ENCODE measurements around the gene SCN11A. TPM values are rescaled to one million over a fixed set of nuclear protein-coding genes. Genes with fewer than 3 reads are reported as not detected.

SCN11A gene
- total RNA-seq, 2 donors from 2014 or later: 0.05 to 0.61 TPM

DNA sequence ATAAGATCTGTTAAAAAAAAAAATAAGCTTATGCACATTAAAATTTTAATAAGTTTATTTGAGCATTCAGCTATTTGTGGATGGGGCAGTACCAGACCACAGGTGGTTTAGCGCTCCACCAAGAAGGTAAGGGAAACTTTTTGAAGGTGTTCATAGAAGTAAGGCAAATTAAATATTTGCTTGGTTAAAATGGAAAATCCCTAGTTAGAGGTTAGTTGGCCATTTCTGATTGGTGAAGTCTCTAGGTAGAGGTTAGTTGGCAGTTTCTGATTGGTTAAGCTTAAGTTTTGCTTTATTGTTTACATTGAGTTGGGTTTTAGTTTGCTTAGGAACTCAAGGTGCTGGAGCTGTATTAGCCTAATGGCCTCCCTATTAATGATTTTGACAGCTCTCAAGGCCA, 30.7 kb downstream of the SCN11A start:
- no peak for DNase-seq
- Histone ChIP-seq H3K36me3 (no peaks in the 10 kb centered on the region), H3K4me1 (no peaks in the 10 kb centered on the region), H3K9me3 (no peaks in the 10 kb centered on the region), H3K27me3 (no peaks in the 10 kb centered on the region), H3K27ac (no peak overlapping the region), H3K4me3 (no peak overlapping the region), H3K9ac (ENCODE audit: low read depth in 2 of 2, low read length in 2 of 2) (no peak overlapping the region)
- intact Hi-C loops (cut with DNase I): no loop called here
- TF ChIP-seq, protein P1, sequence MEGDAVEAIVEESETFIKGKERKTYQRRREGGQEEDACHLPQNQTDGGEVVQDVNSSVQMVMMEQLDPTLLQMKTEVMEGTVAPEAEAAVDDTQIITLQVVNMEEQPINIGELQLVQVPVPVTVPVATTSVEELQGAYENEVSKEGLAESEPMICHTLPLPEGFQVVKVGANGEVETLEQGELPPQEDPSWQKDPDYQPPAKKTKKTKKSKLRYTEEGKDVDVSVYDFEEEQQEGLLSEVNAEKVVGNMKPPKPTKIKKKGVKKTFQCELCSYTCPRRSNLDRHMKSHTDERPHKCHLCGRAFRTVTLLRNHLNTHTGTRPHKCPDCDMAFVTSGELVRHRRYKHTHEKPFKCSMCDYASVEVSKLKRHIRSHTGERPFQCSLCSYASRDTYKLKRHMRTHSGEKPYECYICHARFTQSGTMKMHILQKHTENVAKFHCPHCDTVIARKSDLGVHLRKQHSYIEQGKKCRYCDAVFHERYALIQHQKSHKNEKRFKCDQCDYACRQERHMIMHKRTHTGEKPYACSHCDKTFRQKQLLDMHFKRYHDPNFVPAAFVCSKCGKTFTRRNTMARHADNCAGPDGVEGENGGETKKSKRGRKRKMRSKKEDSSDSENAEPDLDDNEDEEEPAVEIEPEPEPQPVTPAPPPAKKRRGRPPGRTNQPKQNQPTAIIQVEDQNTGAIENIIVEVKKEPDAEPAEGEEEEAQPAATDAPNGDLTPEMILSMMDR (IDR thresholded peaks at IDR 0.05): no peak

DNA sequence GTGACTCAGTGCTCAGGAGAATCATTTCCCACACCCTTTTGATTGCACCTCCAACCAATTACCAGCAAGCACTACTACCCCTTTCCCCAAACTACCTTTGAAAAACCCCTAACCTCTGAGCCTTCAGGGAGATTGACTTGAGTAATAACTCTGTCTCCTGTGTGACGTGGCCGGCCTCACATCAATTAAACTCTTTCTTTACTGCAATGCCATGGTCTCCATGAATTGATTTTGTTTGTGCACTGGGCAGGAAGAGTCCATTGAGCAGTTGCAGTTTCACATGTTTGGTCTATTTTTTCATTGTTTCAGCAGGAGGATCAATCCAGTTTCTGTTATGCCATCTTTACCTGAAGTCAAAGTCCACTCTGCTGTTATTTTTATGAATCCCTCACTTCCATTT, 32.4 kb downstream of the SCN11A start:
- intact Hi-C loops (cut with DNase I): no loop called here
- Histone ChIP-seq H3K36me3 (no peaks in the 10 kb centered on the region), H3K9me3 (no peaks in the 10 kb centered on the region), H3K4me1 (no peaks in the 10 kb centered on the region), H3K27me3 (no peaks in the 10 kb centered on the region), H3K9ac (ENCODE audit: low read depth in 2 of 2, low read length in 2 of 2) (no peak overlapping the region), H3K4me3 (no peak overlapping the region), H3K27ac (no peak overlapping the region)
- DNase-seq: no peak
- TF ChIP-seq, protein P1 (IDR thresholded peaks at IDR 0.05): no peak

DNA sequence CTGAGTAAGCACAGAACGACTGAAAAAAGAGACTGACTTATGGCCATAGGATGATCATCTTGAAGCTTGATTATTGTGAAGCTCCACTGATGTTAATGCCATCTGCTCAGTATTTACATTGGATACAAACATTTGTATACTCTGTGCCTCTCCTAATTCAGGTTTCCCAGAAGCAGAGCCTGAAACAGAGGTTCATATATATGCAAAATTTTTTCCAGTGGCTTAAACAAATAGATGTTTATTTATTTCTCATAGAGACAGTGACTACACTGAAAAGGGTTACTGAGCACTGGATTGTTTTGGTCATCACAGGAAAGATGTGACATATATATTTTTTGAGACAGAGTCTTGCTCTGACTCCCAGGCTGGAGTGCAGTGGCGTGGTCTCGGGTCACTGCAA, 36.3 kb downstream of the SCN11A start:
- Histone ChIP-seq H3K27me3 (no peaks in the 10 kb centered on the region), H3K27ac (no peak overlapping the region), H3K4me1 (no peaks in the 10 kb centered on the region), H3K9ac (ENCODE audit: low read depth in 2 of 2, low read length in 2 of 2) (no peak overlapping the region), H3K4me3 (no peak overlapping the region), H3K9me3 (no peaks in the 10 kb centered on the region), H3K36me3 (no peaks in the 10 kb centered on the region)
- no peak for DNase-seq
- TF ChIP-seq, protein P1 (IDR thresholded peaks at IDR 0.05): no peak
- intact Hi-C loops (cut with DNase I): no loop called here

DNA sequence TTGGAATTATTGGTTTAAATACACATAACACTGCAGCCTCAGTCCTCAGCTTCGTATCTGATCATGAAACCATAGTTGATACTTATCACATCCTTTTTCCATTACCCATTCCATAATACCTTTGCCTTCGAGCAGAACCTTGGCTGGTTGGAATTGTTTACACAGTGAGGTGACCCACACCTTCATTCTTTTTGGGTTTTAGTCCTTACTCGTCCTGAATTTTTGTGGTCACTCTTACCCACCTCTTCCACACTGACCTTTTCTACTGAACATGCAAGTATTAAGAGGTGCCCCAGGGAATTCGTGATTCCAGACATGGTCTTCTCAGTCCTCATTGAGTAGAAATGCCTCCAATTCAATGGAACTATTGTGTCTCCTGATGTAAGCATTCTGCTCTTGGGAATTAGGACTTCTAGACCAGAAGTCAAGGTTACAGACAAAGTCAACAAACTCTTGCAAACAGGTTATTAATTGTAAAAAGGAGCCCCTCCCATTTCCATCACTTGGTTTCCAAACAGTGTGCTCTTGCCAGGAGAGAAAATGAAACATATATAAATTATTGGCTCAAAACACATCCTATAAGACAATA, 37.7 kb downstream of the SCN11A start:
- no peak for DNase-seq
- Histone ChIP-seq H3K4me3 (no peak overlapping the region), H3K9ac (ENCODE audit: low read depth in 2 of 2, low read length in 2 of 2) (no peak overlapping the region), H3K36me3 (no peaks in the 10 kb centered on the region), H3K9me3 (no peaks in the 10 kb centered on the region), H3K27me3 (no peaks in the 10 kb centered on the region), H3K27ac (no peak overlapping the region), H3K4me1 (no peaks in the 10 kb centered on the region)
- intact Hi-C loops (cut with DNase I): no loop called here
- TF ChIP-seq, protein P1 (IDR thresholded peaks at IDR 0.05): no peak

DNA sequence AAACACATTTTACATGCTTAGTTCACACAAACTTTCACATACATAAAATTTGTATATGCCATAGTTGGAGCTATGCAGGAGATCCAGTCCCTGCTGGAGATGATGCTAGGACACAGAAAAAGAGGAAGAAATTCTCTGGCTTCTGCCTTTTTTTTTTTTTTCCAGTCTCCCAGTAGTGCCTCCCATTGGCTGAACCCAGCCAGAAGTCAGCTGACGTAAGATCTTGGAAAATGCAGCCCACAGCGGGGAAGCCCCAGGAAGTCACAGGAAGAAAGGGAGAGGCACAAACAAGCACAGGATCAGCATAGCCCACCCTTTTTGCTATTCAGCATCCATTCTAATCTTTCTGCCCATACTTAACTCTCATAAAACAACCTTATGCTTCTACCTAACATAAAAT, 38.5 kb downstream of the SCN11A start:
- intact Hi-C loops (cut with DNase I): no loop called here
- Histone ChIP-seq H3K27me3 (no peaks in the 10 kb centered on the region), H3K9ac (ENCODE audit: low read depth in 2 of 2, low read length in 2 of 2) (no peak overlapping the region), H3K27ac (no peak overlapping the region), H3K9me3 (no peaks in the 10 kb centered on the region), H3K36me3 (no peaks in the 10 kb centered on the region), H3K4me1 (no peaks in the 10 kb centered on the region), H3K4me3 (no peak overlapping the region)
- TF ChIP-seq, protein P1 (IDR thresholded peaks at IDR 0.05): no peak
- DNase-seq: no peak

Data from colonic mucosa (tissue), 4 donors.